Osteoblast (primary cell): ENCODE results near the gene POLD2. TPM values are rescaled to one million over a fixed set of nuclear protein-coding genes. Genes with fewer than 3 reads are reported as not detected.

Experiments used
- DNase-seq: peaks from one replicate; pipeline ENCODE4 v3.0.0; 2011; ENCODE audit warnings: low spot score, mixed read lengths; ENCODE audit not compliant: insufficient read length; ENCODE audit errors: missing footprints
- H2AFZ ChIP-seq: 2 replicates; pipeline ENCODE4 v1.6.0; 2011; ENCODE audit warnings: mild to moderate bottlenecking, low read length
- H3K27ac ChIP-seq: 2 replicates; pipeline ENCODE4 v1.5.1; 2011; ENCODE audit warnings: mild to moderate bottlenecking, low read depth, low read length, moderate library complexity
- H3K27me3 ChIP-seq: 2 replicates; pipeline ENCODE4 v1.6.0; 2012; ENCODE audit warnings: mild to moderate bottlenecking, control low read depth, inconsistent platforms, low read length, moderate library complexity; ENCODE audit not compliant: insufficient read depth
- H3K36me3 ChIP-seq: 2 replicates; pipeline ENCODE4 v1.5.1; 2011; ENCODE audit warnings: mild to moderate bottlenecking, low read length, control low read depth, moderate library complexity; ENCODE audit not compliant: insufficient read depth
- H3K4me1 ChIP-seq: 2 replicates; pipeline ENCODE4 v1.5.1; 2011; ENCODE audit warnings: mild to moderate bottlenecking, low read length, control low read depth, moderate library complexity; ENCODE audit not compliant: insufficient read depth
- H3K4me2 ChIP-seq: 2 replicates; pipeline ENCODE4 v1.6.0; 2011; ENCODE audit warnings: mild to moderate bottlenecking, low read length; ENCODE audit not compliant: insufficient read depth
- H3K4me3 ChIP-seq: fragments of 200-600 bp; sonication (generic); 3 replicates; pipeline ENCODE4 v1.5.1; 2012; ENCODE audit warnings: mild to moderate bottlenecking, low read length, inconsistent platforms; ENCODE audit not compliant: insufficient read depth
- H3K79me2 ChIP-seq: 2 replicates; pipeline ENCODE4 v1.6.0; 2012; ENCODE audit warnings: mild to moderate bottlenecking, low read length, control low read depth, inconsistent platforms; ENCODE audit not compliant: insufficient read depth
- H3K9me3 ChIP-seq: 2 replicates; pipeline ENCODE4 v1.5.1; 2011; ENCODE audit warnings: low read depth, low read length, control low read depth
- H4K20me1 ChIP-seq: 2 replicates; pipeline ENCODE4 v1.6.0; 2012; ENCODE audit warnings: mild to moderate bottlenecking, low read length, control low read depth; ENCODE audit not compliant: insufficient read depth
- CTCF ChIP-seq: IDR thresholded peaks from 2 replicates; pipeline ENCODE4 v1.5.1; 2011; ENCODE audit warnings: mild to moderate bottlenecking, low read depth, low read length, moderate library complexity; ENCODE audit errors: extremely low read depth
- total RNA-seq: library from RNA; depleted of rRNA; stranded (reverse); fragments of >200 nt; gene quantifications from 2 replicates; pipeline ENCODE4 v1.2.3, GENCODE V29; 2012

Gene POLD2
- total RNA-seq, 1 donor, result 80.3 TPM

DNA sequence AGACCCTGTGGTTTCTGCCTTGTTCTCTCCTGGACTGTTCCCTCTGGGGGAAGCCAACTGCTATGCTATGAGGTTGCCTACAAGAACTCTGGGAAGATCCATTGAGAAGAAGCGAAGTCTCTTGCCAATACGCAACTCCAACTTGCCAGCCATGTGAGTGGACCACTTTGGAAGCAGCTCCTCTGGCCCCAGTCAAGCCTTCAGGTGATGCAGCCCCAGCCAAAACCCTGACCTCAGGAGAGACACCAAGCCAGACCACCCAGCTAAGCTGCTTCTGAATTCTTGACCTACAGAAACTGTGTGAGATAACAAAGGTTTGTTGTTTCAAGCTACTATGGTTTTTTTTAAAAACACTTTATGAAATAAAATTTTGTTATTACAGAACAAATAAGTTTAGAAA is 38.0 kb upstream of the POLD2 start:
- H3K4me1 ChIP-seq, result peaks cover 21% of the 10 kb centered on the region
- no peak for TF ChIP-seq CTCF
- no peak overlapping the region for H3K27ac ChIP-seq
- H3K9me3 ChIP-seq, result no peaks in the 10 kb centered on the region
- H2AFZ ChIP-seq, result no peak overlapping the region
- no peak overlapping the region for H3K4me2 ChIP-seq
- no peaks in the 10 kb centered on the region for H3K36me3 ChIP-seq
- DNase-seq, result no peak
- H3K4me3 ChIP-seq, result no peak overlapping the region
- H4K20me1 ChIP-seq, result no peaks in the 10 kb centered on the region
- no peaks in the 10 kb centered on the region for H3K79me2 ChIP-seq
- no peaks in the 10 kb centered on the region for H3K27me3 ChIP-seq

GRCh38 chr7:44159824-44160630 is 36.7 kb upstream of the POLD2 start:
- H3K27me3 ChIP-seq, result no peaks in the 10 kb centered on the region
- H3K36me3 ChIP-seq, result no peaks in the 10 kb centered on the region
- H2AFZ ChIP-seq, result no peak overlapping the region
- DNase-seq, result peak; percentile 45
- no peaks in the 10 kb centered on the region for H4K20me1 ChIP-seq
- peaks cover 21% of the 10 kb centered on the region for H3K4me1 ChIP-seq
- H3K4me2 ChIP-seq, result no peak overlapping the region
- TF ChIP-seq CTCF, result no peak
- H3K27ac ChIP-seq, result no peak overlapping the region
- no peak overlapping the region for H3K4me3 ChIP-seq
- no peaks in the 10 kb centered on the region for H3K9me3 ChIP-seq
- no peaks in the 10 kb centered on the region for H3K79me2 ChIP-seq

DNA sequence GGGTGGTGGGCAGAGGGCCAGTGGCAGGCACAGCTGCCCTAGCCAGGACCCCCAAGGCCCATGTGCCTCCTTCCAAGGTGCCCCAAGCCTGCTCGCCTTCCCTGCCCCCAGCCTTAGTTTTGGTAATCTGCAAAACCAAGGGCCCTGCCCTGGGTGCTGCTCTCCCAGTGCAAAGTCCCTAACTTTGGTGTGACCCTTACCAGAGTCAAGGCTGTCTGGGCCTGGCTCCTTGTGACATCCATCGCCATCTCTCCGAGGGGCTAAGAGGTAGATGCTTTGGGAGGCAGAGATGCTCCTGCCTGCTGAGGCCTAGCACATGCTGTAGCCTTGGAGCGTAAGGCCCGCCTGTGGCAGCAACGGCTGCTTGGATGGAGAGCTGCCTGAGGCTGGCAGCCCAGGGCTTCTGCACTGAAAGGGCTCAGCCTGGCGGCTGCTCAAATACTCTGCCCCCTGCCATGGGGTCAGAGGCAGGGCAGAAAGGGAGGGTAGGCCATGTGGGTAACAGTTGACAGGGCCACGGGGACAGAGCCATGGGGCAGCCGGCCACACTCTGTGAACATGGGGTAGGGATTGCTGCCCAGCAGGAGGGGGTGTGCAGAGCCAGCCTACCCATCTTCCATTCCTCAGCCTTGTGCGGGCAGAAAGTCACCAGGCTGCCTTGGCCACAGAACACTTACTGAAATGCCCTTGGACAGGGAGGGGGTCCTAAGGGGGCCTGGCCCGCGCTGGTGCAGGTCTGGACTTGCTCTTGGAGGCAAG is 35.7 kb upstream of the POLD2 start:
- H4K20me1 ChIP-seq, result no peaks in the 10 kb centered on the region

More for the DNA sequence above, 35.7 kb upstream of the POLD2 start:
- Histone ChIP-seq H3K79me2 (no peaks in the 10 kb centered on the region), H3K27ac (no peak overlapping the region), H2AFZ (no peak overlapping the region), H3K4me2 (no peak overlapping the region), H3K9me3 (no peaks in the 10 kb centered on the region), H3K27me3 (peaks cover 3% of the 10 kb centered on the region), H3K4me3 (no peak overlapping the region), H3K36me3 (no peaks in the 10 kb centered on the region), H3K4me1 (peaks cover 18% of the 10 kb centered on the region)
- peak; percentile 65 for DNase-seq
- no peak for TF ChIP-seq CTCF
